Natural killer cell (primary cell): ENCODE measurements around the gene RAB1B. TPM values are rescaled to one million over a fixed set of nuclear protein-coding genes. Genes with fewer than 3 reads are reported as not detected.

Experiments
- ATAC-seq, 3 donors: fragments of 150-1000 bp in 2 of 3; fragments of 200-7000 bp in 1 of 3; cut with Tn5 transposase; 1 replicate in 1 of 3; 2 replicates in 2 of 3; pipeline ENCODE4 v1.10.0; 2021; ENCODE audit warnings: mild to moderate bottlenecking in 2 of 3, moderate library complexity in 2 of 3
- DNase-seq, 2 donors: peaks; one replicate each; pipeline versions ENCODE4 v3.0.0 to v3.0.0-alpha.2; 2013 to 2021; ENCODE audit warnings: mixed read lengths in 1 of 2
- H3K27ac ChIP-seq: one replicate; pipeline ENCODE4 v1.5.1; 2013; ENCODE audit warnings: mild to moderate bottlenecking, low read length
- H3K27me3 ChIP-seq: one replicate; pipeline ENCODE4 v1.6.1; 2013; ENCODE audit warnings: low read length; ENCODE audit not compliant: control insufficient read depth, insufficient read depth
- H3K36me3 ChIP-seq: one replicate; pipeline ENCODE4 v1.6.1; 2013; ENCODE audit warnings: low read length; ENCODE audit not compliant: control insufficient read depth, insufficient read depth
- H3K4me1 ChIP-seq: one replicate; pipeline ENCODE4 v1.6.1; 2013; ENCODE audit warnings: low read length; ENCODE audit not compliant: control insufficient read depth, insufficient read depth
- H3K4me3 ChIP-seq: one replicate; pipeline ENCODE4 v1.5.1; 2013; ENCODE audit warnings: low read length
- H3K9me3 ChIP-seq: one replicate; pipeline ENCODE4 v1.6.1; 2013; ENCODE audit warnings: low read length; ENCODE audit not compliant: control insufficient read depth, insufficient read depth
- H3K27ac Mint-ChIP-seq, 2 donors: one replicate each; pipeline ENCODE4 v1.8.0; 2022; ENCODE audit warnings: mild to moderate bottlenecking in 2 of 2, mixed read lengths in 2 of 2, moderate library complexity in 1 of 2
- H3K27me3 Mint-ChIP-seq, 2 donors: one replicate each; pipeline ENCODE4 v1.8.0; 2022; ENCODE audit warnings: low read depth in 2 of 2, mixed read lengths in 2 of 2
- H3K36me3 Mint-ChIP-seq: one replicate; pipeline ENCODE4 v1.8.0; 2022; ENCODE audit warnings: mixed read lengths
- H3K4me1 Mint-ChIP-seq, 2 donors: one replicate each; pipeline ENCODE4 v1.8.0; 2022; ENCODE audit warnings: mixed read lengths in 2 of 2
- H3K4me3 Mint-ChIP-seq: one replicate; pipeline ENCODE4 v1.8.0; 2022; ENCODE audit warnings: mild to moderate bottlenecking, moderate library complexity, mixed read lengths
- H3K9me3 Mint-ChIP-seq, 2 donors: one replicate each; pipeline ENCODE4 v1.8.0; 2022; ENCODE audit warnings: mixed read lengths in 2 of 2
- CTCF ChIP-seq: fragments of 200-600 bp; IDR thresholded peaks from one replicate; pipeline ENCODE4 v1.8.0; 2022; ENCODE audit warnings: antibody characterized with exemption
- WGBS: methylation state at CpG from one replicate; pipeline ENCODE4 v1.1.7; 2013; ENCODE audit warnings: missing lambda C conversion rate; ENCODE audit not compliant: insufficient coverage; 5-methylcytosine and 5-hydroxymethylcytosine counted together
- intact Hi-C: fragments of 100-400 bp; cut with micrococcal nuclease; formaldehyde crosslinking; loops from one replicate; pipeline ENCODE4 v1.14.2; 2022
- total RNA-seq, 4 donors: library from RNA; stranded (reverse); fragments of 120-200 nt in 1 of 4; gene quantifications; one replicate each; pipeline versions ENCODE4 v1.2.3 to v1.2.4, GENCODE V29; 2013 to 2022

RAB1B gene
- total RNA-seq, 3 donors from 2014 or later (not counting 1 experiment from before 2014, with no cell fraction given), result 116 to 144 (median 132) TPM

DNA sequence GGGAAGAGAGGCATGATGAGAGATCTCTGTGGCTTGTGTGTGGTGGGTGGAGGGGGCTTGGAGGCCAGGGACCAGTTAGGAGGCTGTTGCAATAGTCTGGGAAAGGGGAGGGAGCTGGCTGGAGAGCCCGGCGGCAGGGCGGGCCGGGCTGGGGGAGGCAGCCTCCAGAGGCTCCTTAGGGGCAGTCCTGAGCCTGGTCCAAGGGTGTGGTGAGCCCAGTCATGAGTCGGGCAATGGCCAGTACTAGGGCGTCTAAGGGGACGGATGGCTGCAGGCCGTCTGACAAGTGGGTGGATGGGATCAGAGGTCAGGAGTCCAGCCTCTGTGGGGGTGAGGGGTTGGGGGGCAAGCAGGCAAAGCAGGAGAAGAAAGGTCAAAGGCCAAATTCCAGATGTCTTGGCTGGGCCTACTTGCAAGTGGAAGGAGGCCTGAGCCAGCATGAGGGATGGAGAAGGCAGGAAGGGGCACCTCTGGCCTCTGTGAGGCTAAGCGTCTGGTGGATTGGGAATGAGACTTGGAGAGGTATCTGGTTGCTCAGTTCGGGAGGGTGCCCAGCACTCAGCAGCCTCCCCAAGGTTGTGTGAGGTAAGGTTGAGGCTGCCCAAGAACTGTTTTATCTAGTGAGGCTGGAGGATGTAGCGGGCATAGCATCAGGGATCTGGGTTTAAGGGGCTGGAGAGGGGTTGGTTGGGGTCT, 54.4 kb downstream of the RAB1B start:
- Mint-ChIP-seq H3K9me3 (no peaks in the 10 kb centered on the region), H3K36me3 (no peaks in the 10 kb centered on the region), H3K4me1 (peaks cover 15 to 44% of the 10 kb centered on the region in 2 donors), H3K27me3 (peaks cover 9 to 17% of the 10 kb centered on the region in 2 donors), H3K4me3 (no peak overlapping the region), H3K27ac (no peak overlapping the region)
- WGBS, result 96% methylated on average over 11 of the region's 11 CpGs
- H3K9me3 ChIP-seq, result no peaks in the 10 kb centered on the region
- DNase-seq (no peak), ATAC-seq (no peak)
- no peaks in the 10 kb centered on the region for H3K36me3 ChIP-seq
- H3K4me1 ChIP-seq, result peaks cover 33% of the 10 kb centered on the region
- no peak for TF ChIP-seq CTCF
- intact Hi-C loops, result no loop called here
- no peak overlapping the region for H3K27ac ChIP-seq
- no peaks in the 10 kb centered on the region for H3K27me3 ChIP-seq
- no peak overlapping the region for H3K4me3 ChIP-seq

- intact Hi-C loops, result no loop called here
- no peak for TF ChIP-seq CTCF
- ATAC-seq (no peak), DNase-seq (no peak)
- peaks cover 7 to 14% of the 10 kb centered on the region in 2 donors for H3K27me3 Mint-ChIP-seq
- H3K27ac ChIP-seq, result no peak overlapping the region
- H3K27ac Mint-ChIP-seq, result no peak overlapping the region
- no peaks in the 10 kb centered on the region for H3K36me3 ChIP-seq
- H3K9me3 Mint-ChIP-seq, result no peaks in the 10 kb centered on the region
- no peaks in the 10 kb centered on the region for H3K36me3 Mint-ChIP-seq
- WGBS, result 95% methylated on average over 1 of the region's 1 CpG
- H3K27me3 ChIP-seq, result no peaks in the 10 kb centered on the region
- peaks cover 33% of the 10 kb centered on the region for H3K4me1 ChIP-seq
- no peaks in the 10 kb centered on the region for H3K9me3 ChIP-seq
- H3K4me1 Mint-ChIP-seq, result peaks cover 20 to 45% of the 10 kb centered on the region in 2 donors
- H3K4me3 ChIP-seq, result no peak overlapping the region
- no peak overlapping the region for H3K4me3 Mint-ChIP-seq
Observed at GRCh38 chr11:66323684-66324083, 55.2 kb downstream of the RAB1B start.

DNA sequence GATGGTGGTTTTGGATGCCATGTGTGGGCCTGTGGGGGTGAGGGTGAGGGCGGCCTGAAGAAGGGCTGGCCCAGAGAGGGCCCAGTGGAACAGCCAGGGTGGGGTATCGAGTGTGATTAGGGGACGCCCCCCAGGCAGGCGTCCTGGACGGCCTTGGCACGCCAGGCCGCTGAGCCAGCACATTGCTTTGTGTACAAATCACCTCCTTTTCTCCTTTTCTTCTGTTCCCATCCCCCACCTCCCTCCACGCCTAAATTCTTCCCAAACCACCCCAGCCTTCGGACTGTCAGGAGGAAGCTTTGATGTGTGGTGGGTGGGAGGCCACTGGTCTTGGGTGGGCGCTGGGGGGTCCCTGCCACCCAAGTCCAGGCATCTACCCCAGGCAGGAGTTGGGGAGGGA, 56.2 kb downstream of the RAB1B start:
- H3K9me3 ChIP-seq, result no peaks in the 10 kb centered on the region
- H3K4me1 ChIP-seq, result peaks cover 37% of the 10 kb centered on the region
- H3K36me3 Mint-ChIP-seq, result no peaks in the 10 kb centered on the region
- H3K27ac ChIP-seq, result no peak overlapping the region
- H3K27ac Mint-ChIP-seq, result no peak overlapping the region
- H3K4me3 ChIP-seq, result no peak overlapping the region
- DNase-seq (no peak), ATAC-seq (no peak)
- H3K27me3 ChIP-seq, result no peaks in the 10 kb centered on the region
- peaks cover 19 to 43% of the 10 kb centered on the region in 2 donors for H3K4me1 Mint-ChIP-seq
- no peak overlapping the region for H3K4me3 Mint-ChIP-seq
- intact Hi-C loops, result no loop called here
- H3K9me3 Mint-ChIP-seq, result no peaks in the 10 kb centered on the region
- no peaks in the 10 kb centered on the region for H3K36me3 ChIP-seq
- WGBS, result 94% methylated on average over 8 of the region's 10 CpGs
- TF ChIP-seq CTCF, result no peak
- H3K27me3 Mint-ChIP-seq, result peaks cover 0 to 6% of the 10 kb centered on the region in 2 donors

GRCh38 chr11:66325263-66325671, 56.8 kb downstream of the RAB1B start:
- 68% methylated on average over 8 of the region's 8 CpGs for WGBS
- DNase-seq (no peak), ATAC-seq (no peak)
- Mint-ChIP-seq H3K4me3 (no peak overlapping the region), H3K9me3 (no peaks in the 10 kb centered on the region), H3K27ac (no peak overlapping the region), H3K4me1 (peaks cover 19 to 43% of the 10 kb centered on the region in 2 donors), H3K27me3 (peaks cover 0 to under 1% of the 10 kb centered on the region in 2 donors), H3K36me3 (no peaks in the 10 kb centered on the region)
- intact Hi-C loops, result no loop called here
- Histone ChIP-seq H3K27ac (no peak overlapping the region), H3K36me3 (no peaks in the 10 kb centered on the region), H3K4me3 (no peak overlapping the region), H3K9me3 (no peaks in the 10 kb centered on the region), H3K4me1 (peaks cover 40% of the 10 kb centered on the region), H3K27me3 (no peaks in the 10 kb centered on the region)
- TF ChIP-seq CTCF, result no peak
